ENCODE data around the gene PRPH2. TPM values are rescaled to one million over a fixed set of nuclear protein-coding genes. Genes with fewer than 3 reads are reported as not detected.

PRPH2 gene
- total RNA-seq, 2 experiments from 2014 or later, result 0.08 to 0.11 TPM

DNA sequence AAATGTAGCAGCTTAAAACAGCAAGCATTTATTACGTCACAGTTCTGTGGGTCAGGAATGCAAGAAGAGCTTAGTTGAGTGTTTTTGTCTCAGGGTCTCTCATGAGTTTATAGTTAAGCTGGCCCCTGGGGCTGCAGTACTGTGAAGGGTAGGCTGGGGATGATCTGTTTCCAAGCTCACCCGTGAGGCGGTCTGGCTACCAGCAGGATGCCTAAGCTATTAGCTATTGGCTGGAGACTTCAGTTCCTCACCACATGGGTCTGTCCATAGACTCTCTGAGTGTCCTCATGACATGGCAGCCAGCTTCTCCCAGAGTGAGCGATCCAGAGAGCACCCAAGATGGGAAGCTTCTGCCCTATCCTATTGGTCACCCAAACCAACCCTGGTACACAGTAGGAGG, 46.7 kb upstream of the PRPH2 start:
- DNase-seq (no peak), ATAC-seq (ENCODE audit: poor library complexity) (no peak)
- H3K4me1 ChIP-seq (ENCODE audit: insufficient read depth, low read length), result peaks cover 51% of the 10 kb centered on the region
- TF ChIP-seq, protein P1, sequence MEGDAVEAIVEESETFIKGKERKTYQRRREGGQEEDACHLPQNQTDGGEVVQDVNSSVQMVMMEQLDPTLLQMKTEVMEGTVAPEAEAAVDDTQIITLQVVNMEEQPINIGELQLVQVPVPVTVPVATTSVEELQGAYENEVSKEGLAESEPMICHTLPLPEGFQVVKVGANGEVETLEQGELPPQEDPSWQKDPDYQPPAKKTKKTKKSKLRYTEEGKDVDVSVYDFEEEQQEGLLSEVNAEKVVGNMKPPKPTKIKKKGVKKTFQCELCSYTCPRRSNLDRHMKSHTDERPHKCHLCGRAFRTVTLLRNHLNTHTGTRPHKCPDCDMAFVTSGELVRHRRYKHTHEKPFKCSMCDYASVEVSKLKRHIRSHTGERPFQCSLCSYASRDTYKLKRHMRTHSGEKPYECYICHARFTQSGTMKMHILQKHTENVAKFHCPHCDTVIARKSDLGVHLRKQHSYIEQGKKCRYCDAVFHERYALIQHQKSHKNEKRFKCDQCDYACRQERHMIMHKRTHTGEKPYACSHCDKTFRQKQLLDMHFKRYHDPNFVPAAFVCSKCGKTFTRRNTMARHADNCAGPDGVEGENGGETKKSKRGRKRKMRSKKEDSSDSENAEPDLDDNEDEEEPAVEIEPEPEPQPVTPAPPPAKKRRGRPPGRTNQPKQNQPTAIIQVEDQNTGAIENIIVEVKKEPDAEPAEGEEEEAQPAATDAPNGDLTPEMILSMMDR (IDR thresholded peaks at IDR 0.05), result no peak
- H3K27ac ChIP-seq (ENCODE audit: low read depth in 1 of 2, low read length in 2 of 2), result peak overlapping the region in 1 of 2 donors; percentile 45
- H3K36me3 Mint-ChIP-seq (ENCODE audit: low read depth), result peaks cover 29% of the 10 kb centered on the region
- H3K9me3 Mint-ChIP-seq, result no peaks in the 10 kb centered on the region
- CTCF ChIA-PET, result interaction anchor here (1.1 to 3.9 kb wide), 7 partner anchors 10 to 460 kb away, joined by 3 to 23 read pairs (median 5); partner anchors contain the start of gene TBCC
- H3K27me3 ChIP-seq (ENCODE audit: control insufficient read depth in 1 of 2, insufficient read depth in 2 of 2, low read length in 2 of 2), result no peaks in the 10 kb centered on the region
- H3K27ac Mint-ChIP-seq, result peak overlapping the region; percentile 99
- POLR2A ChIA-PET, result interaction anchor here (0.8 to 22.3 kb wide), 7 partner anchors 9 to 111 kb away, joined by 3 to 1427 read pairs (median 46); partner anchors contain the start of genes BICRAL, RPL7L1 and TBCC
- H3K36me3 ChIP-seq (ENCODE audit: insufficient read depth, low read length), result peaks cover 10% of the 10 kb centered on the region
- no peaks in the 10 kb centered on the region for H3K27me3 Mint-ChIP-seq
- peaks cover 70% of the 10 kb centered on the region for H3K4me1 Mint-ChIP-seq (ENCODE audit: low read depth)
- no peak overlapping the region for H3K4me3 Mint-ChIP-seq
- no peak overlapping the region for H3K4me3 ChIP-seq (ENCODE audit: low read length)
- no peaks in the 10 kb centered on the region for H3K9me3 ChIP-seq (ENCODE audit: control insufficient read depth in 1 of 2, insufficient read depth in 1 of 2, low read length in 2 of 2)
- intact Hi-C loops (cut with DNase I, micrococcal nuclease), result loop anchor here in 1 of 2 experiments (5.0 kb wide), 1 partner anchor 42 kb away; no protein-coding TSS in a partner anchor

DNA sequence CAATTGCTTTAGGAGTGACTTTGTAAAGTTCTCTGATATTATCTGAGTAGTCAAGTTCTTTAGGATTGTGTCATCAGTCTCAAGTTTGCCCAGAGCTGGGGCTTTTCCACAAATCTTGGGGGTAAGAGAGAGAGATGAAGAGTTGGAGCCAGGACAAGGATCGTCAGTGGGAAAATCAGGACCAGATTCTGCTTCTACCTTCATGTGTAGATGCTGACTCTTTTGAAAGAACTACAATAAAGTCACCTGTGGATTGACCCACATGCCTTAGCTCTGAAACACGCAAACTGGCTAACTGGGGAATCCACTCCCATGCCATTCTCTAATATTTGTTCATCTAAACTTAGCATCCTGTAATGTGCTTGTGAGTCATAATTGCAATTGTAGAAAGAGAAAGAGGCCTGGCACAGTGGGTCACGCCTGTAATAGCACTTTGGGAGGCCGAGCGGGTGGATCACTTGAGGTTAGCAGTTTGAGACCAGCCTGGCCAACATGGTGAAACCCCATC, 43.8 kb upstream of the PRPH2 start:
- Mint-ChIP-seq H3K4me1 (ENCODE audit: low read depth) (peaks cover 58% of the 10 kb centered on the region), H3K4me3 (no peak overlapping the region), H3K9me3 (no peaks in the 10 kb centered on the region), H3K36me3 (ENCODE audit: low read depth) (peaks cover 36% of the 10 kb centered on the region), H3K27me3 (no peaks in the 10 kb centered on the region), H3K27ac (peak overlapping the region; percentile 58)
- CTCF ChIA-PET, result interaction anchor here (1.4 to 1.5 kb wide), 2 partner anchors 9 to 18 kb away, joined by 3 to 5 read pairs; no protein-coding TSS in a partner anchor
- H3K27ac ChIP-seq (ENCODE audit: low read depth in 1 of 2, low read length in 2 of 2), result no peak overlapping the region
- H3K36me3 ChIP-seq (ENCODE audit: insufficient read depth, low read length), result peaks cover 10% of the 10 kb centered on the region
- no peaks in the 10 kb centered on the region for H3K27me3 ChIP-seq (ENCODE audit: control insufficient read depth in 1 of 2, insufficient read depth in 2 of 2, low read length in 2 of 2)
- POLR2A ChIA-PET, result interaction anchor here (0.6 to 22.3 kb wide), 4 partner anchors 10 to 113 kb away, joined by 3 to 1427 read pairs (median 9); partner anchors contain the start of genes BICRAL, RPL7L1 and TBCC
- intact Hi-C loops (cut with DNase I, micrococcal nuclease), result loop anchor here in 1 of 2 experiments (5.0 kb wide), 1 partner anchor 39 kb away; no protein-coding TSS in a partner anchor
- H3K4me3 ChIP-seq (ENCODE audit: low read length), result no peak overlapping the region
- H3K4me1 ChIP-seq (ENCODE audit: insufficient read depth, low read length), result peaks cover 32% of the 10 kb centered on the region
- H3K9me3 ChIP-seq (ENCODE audit: control insufficient read depth in 1 of 2, insufficient read depth in 1 of 2, low read length in 2 of 2), result no peaks in the 10 kb centered on the region
- TF ChIP-seq, protein P1 (IDR thresholded peaks at IDR 0.05), result no peak
- DNase-seq, result peak in 1 of 14 experiments; percentile 32
- ATAC-seq (ENCODE audit: poor library complexity), result no peak

DNA sequence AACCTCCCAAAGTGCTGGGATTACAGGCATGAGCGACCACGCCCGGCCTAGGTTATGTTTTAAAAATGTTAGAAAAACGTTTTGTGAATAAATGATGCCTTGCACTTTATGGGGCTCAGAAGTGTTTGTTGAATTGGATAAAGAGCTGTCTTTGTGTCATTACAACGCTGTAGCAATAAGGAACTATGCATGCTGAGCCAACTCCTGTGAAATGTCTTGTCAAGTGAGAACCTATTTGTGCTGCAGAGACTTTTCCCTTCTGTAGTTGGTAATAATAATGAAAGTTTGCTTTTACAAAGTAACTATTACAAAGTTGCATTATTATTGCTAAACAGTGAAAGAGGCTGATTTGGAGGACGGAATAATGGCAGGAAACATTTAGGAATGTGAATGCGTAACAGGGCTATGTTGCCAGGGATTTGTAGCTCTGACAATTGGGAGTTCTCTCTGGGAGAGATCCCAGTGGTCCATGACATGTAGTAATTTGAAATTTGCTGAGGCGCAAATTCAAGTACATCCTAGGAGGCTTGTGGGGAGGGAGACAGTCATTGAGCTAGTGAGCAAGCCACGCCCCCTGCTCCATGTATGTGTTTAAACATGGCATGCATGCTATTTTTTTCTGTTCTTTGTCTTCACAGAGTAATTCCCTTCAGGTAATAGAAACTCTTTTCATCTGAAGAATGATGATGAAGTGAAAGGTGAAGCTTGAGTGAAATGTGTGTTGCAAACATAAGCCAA, 42.7 kb upstream of the PRPH2 start:
- ChIA-PET POLR2A (interaction anchor here (0.7 to 8.6 kb wide), 5 partner anchors 10 to 114 kb away, joined by 3 to 61 read pairs (median 4); partner anchors contain the start of genes BICRAL, RPL7L1 and TBCC), CTCF (interaction anchor here (1.5 kb wide), 1 partner anchor 8 kb away, joined by 3 read pairs; no protein-coding TSS in a partner anchor)
- DNase-seq (no peak), ATAC-seq (ENCODE audit: poor library complexity) (no peak)
- Histone ChIP-seq H3K4me3 (ENCODE audit: low read length) (no peak overlapping the region), H3K4me1 (ENCODE audit: insufficient read depth, low read length) (peaks cover 21% of the 10 kb centered on the region), H3K9me3 (ENCODE audit: control insufficient read depth in 1 of 2, insufficient read depth in 1 of 2, low read length in 2 of 2) (no peaks in the 10 kb centered on the region), H3K27ac (ENCODE audit: low read depth in 1 of 2, low read length in 2 of 2) (no peak overlapping the region), H3K36me3 (ENCODE audit: insufficient read depth, low read length) (peaks cover 16% of the 10 kb centered on the region), H3K27me3 (ENCODE audit: control insufficient read depth in 1 of 2, insufficient read depth in 2 of 2, low read length in 2 of 2) (no peaks in the 10 kb centered on the region)
- Mint-ChIP-seq H3K27me3 (no peaks in the 10 kb centered on the region), H3K36me3 (ENCODE audit: low read depth) (peaks cover 31% of the 10 kb centered on the region), H3K4me3 (no peak overlapping the region), H3K4me1 (ENCODE audit: low read depth) (peaks cover 51% of the 10 kb centered on the region), H3K9me3 (no peaks in the 10 kb centered on the region), H3K27ac (peak overlapping the region; percentile 58)
- intact Hi-C loops (cut with DNase I, micrococcal nuclease), result loop anchor here in 1 of 2 experiments (5.0 kb wide), 1 partner anchor 38 kb away; no protein-coding TSS in a partner anchor
- TF ChIP-seq, protein P1 (IDR thresholded peaks at IDR 0.05), result no peak

Measured in CD4-positive, alpha-beta T cell (primary cell).